ENCODE results near the gene MS4A6A.
"Not testable (repeated sequence)": the region's sequence is repeated elsewhere in the genome, so short reads cannot be mapped to it uniquely, and the experiment has no call there.

MS4A6A gene

GRCh38 chr11:60128866-60129265 lies 54.0 kb downstream of the MS4A6A start:
- DNase-seq (ENCODE audit: low read depth in 2 of 2) = not testable (repeated sequence)

- DNase-seq (ENCODE audit: low read depth in 2 of 2) = no peak
Measured at GRCh38 chr11:60128376-60128775, 54.5 kb downstream of the MS4A6A start.

- no peak for DNase-seq (ENCODE audit: low read depth in 2 of 2)
Measured at GRCh38 chr11:60127311-60127811, 55.5 kb downstream of the MS4A6A start.

- no peak for DNase-seq (ENCODE audit: low read depth in 2 of 2)
Measured at GRCh38 chr11:60125956-60126585, 56.8 kb downstream of the MS4A6A start.

- no peak for DNase-seq (ENCODE audit: low read depth in 2 of 2)
Measured at GRCh38 chr11:60124802-60125432, 58.0 kb downstream of the MS4A6A start.

Data from stimulated activated CD8-positive, alpha-beta memory T cell treated with anti-CD3 and anti-CD28 coated beads, Interleukin-2, amount 100 ng/mL, for 1 hour (primary cell).